Sigmoid colon (tissue), 7 donors: ENCODE measurements around the gene RCSD1. TPM values are rescaled to one million over a fixed set of nuclear protein-coding genes. Genes with fewer than 3 reads are reported as not detected.

ENCODE experiments used
- DNase-seq: peaks from one replicate; pipeline ENCODE4 v3.0.0-alpha.2; 2019
- H3K27ac ChIP-seq, 4 donors: fragments of 200-600 bp; sonication (generic); one replicate each; pipeline ENCODE4 v1.5.1; 2016 to 2019; ENCODE audit warnings: mild to moderate bottlenecking in 1 of 4
- H3K27me3 ChIP-seq, 3 donors: fragments of 200-600 bp; sonication (generic); one replicate each; pipeline ENCODE4 v1.5.1; 2019; ENCODE audit warnings: mild to moderate bottlenecking in 1 of 3
- H3K36me3 ChIP-seq, 4 donors: fragments of 200-600 bp; sonication (generic); one replicate each; pipeline ENCODE4 v1.5.1; 2016 to 2019
- H3K4me1 ChIP-seq, 4 donors: fragments of 200-600 bp; sonication (generic); one replicate each; pipeline ENCODE4 v1.5.1; 2017 to 2019
- H3K4me3 ChIP-seq, 4 donors: fragments of 200-600 bp; sonication (generic); one replicate each; pipeline ENCODE4 v1.5.1; 2017 to 2019; ENCODE audit warnings: mild to moderate bottlenecking in 2 of 4, moderate library complexity in 1 of 4
- H3K9me3 ChIP-seq, 4 donors: fragments of 200-600 bp in 3 of 4; sonication (generic) in 3 of 4; one replicate each; pipeline versions ENCODE4 v1.5.1 to v1.6.1; 2013 to 2019
- EP300 ChIP-seq, 4 donors: sonication (generic); formaldehyde crosslinking; IDR thresholded peaks; one replicate each; pipeline ENCODE4 v1.6.1; 2017; ENCODE audit warnings: antibody characterized with exemption in 4 of 4
- POLR2A ChIP-seq, 2 donors: fragments of 450-650 bp; IDR thresholded peaks; one replicate each; pipeline ENCODE4 v1.6.1; 2016; ENCODE audit warnings: antibody characterized with exemption in 2 of 2, mild to moderate bottlenecking in 2 of 2, moderate library complexity in 2 of 2
- POLR2AphosphoS5 ChIP-seq, 4 donors: sonication (generic); formaldehyde crosslinking; IDR thresholded peaks; one replicate each; pipeline ENCODE4 v1.6.1; 2017; ENCODE audit warnings: antibody characterized with exemption in 4 of 4
- WGBS, 2 donors: extraction: QIAGEN DNeasy Blood & Tissue Kit; methylation state at CpG; one replicate each; pipeline ENCODE4 v1.1.7; 2013; 5-methylcytosine and 5-hydroxymethylcytosine counted together
- intact Hi-C: fragments of 100-400 bp; cut with DNase I; formaldehyde crosslinking; loops from one replicate; pipeline ENCODE4 v1.15.1; 2023
- polyA plus RNA-seq, 3 donors: library from polyadenylated mRNA; stranded (reverse); fragments of 200-250 nt; gene quantifications; one replicate each; pipeline ENCODE4 v1.2.3, GENCODE V29; 2013
- total RNA-seq, 4 donors: library from RNA; depleted of rRNA; stranded (reverse); fragments of >200 nt; gene quantifications; one replicate each; pipeline ENCODE4 v1.1.0, GENCODE V29; 2016
- TF ChIP-seq, protein P1 (sequence below), 4 experiments: fragments of 450-650 bp in 3 of 4; fragments of 200-600 bp in 1 of 4; IDR thresholded peaks; one replicate each; pipeline ENCODE4 v1.5.1; 2016 to 2019; ENCODE audit warnings: antibody characterized with exemption in 4 of 4, mild to moderate bottlenecking in 3 of 4, moderate library complexity in 2 of 4
- donor health status: healthy with polysubstance abuse.
- donor health status: Bipolar disorder and iron deficiency.
- donor health status: healthy.

The RCSD1 gene
- total and polyA plus RNA-seq, 7 donors = 7.8 to 52.9 (median 9.7) TPM

DNA sequence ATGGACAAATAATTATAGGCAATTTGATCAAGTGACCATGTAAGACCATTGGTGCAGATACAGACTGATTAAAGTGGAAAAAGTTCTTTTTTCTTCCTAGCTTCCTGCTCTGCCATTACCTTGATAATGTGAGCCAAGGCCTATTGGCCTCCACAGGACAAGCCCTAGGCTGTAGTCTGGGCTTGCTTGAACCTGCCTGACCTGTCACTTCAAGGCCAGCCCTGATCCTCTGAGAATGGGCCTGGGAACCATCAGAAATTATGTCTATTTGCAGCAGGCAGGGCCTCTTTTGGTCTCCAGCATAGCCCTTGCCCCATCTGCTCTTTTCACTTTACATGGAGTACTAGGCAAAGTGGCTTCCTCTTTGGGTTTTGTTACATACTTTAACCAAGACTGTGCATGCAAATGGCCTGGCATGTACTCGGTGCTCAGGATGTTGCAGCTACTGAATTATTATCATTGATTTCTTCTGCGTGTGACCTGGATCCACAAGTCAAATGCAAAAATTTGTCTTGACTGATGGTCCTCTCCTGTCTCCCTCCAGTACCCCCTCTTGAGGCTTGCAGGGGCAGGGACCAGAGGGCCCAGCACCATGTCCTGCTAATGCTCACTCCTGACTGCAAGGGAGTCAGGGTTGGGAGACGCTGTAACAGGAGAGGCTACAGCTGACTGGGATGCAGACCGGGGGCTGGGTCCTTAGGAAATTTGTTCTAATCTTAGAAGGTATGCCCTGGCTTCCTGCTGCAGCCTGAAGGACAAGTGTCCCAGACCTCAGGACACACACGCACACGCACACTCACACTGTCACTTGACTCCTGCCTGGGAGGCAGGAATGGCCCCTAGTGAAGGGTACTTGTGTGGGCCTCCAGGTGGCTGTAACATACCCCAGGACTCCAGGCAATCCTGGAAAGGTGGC is 39.4 kb downstream of the RCSD1 start:
- Histone ChIP-seq H3K27me3 (no peaks in the 10 kb centered on the region), H3K4me1 (no peaks in the 10 kb centered on the region), H3K4me3 (no peak overlapping the region), H3K27ac (no peak overlapping the region), H3K9me3 (no peaks in the 10 kb centered on the region), H3K36me3 (no peaks in the 10 kb centered on the region)
- intact Hi-C loops = no loop called here
- DNase-seq = no peak
- 81 to 85% methylated on average over 6 of the region's 6 CpGs for WGBS, 2 donors
- TF ChIP-seq EP300 (IDR thresholded peaks at IDR 0.05) = no peak

DNA sequence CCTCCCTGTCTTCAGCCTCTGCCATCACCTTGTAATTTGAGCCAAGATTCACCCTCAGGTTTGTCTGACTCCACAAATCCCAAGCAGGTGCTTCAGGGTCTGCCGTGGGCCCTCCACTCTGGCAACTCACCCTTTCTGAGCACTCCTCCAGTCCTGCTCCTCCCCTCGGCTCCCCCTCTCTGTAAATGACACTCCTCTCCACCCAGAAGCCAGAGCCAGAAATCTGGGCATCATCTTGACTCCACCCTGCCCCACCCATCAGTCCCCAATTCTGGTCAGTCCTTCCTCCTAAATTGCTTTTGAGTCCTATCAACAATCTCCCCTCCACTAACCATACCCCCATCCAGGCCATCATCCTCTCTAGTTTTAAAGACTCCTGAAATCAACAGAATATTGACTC is 40.5 kb downstream of the RCSD1 start:
- Histone ChIP-seq H3K27ac (no peak overlapping the region), H3K4me1 (no peaks in the 10 kb centered on the region), H3K36me3 (no peaks in the 10 kb centered on the region), H3K27me3 (no peaks in the 10 kb centered on the region), H3K4me3 (no peak overlapping the region), H3K9me3 (no peaks in the 10 kb centered on the region)
- WGBS, 2 donors = 74 to 80% methylated on average over 2 of the region's 2 CpGs
- TF ChIP-seq EP300 (IDR thresholded peaks at IDR 0.05) (no peak), POLR2A (IDR thresholded peaks at IDR 0.05) (no peak), POLR2AphosphoS5 (IDR thresholded peaks at IDR 0.05) (no peak)
- TF ChIP-seq, protein P1, sequence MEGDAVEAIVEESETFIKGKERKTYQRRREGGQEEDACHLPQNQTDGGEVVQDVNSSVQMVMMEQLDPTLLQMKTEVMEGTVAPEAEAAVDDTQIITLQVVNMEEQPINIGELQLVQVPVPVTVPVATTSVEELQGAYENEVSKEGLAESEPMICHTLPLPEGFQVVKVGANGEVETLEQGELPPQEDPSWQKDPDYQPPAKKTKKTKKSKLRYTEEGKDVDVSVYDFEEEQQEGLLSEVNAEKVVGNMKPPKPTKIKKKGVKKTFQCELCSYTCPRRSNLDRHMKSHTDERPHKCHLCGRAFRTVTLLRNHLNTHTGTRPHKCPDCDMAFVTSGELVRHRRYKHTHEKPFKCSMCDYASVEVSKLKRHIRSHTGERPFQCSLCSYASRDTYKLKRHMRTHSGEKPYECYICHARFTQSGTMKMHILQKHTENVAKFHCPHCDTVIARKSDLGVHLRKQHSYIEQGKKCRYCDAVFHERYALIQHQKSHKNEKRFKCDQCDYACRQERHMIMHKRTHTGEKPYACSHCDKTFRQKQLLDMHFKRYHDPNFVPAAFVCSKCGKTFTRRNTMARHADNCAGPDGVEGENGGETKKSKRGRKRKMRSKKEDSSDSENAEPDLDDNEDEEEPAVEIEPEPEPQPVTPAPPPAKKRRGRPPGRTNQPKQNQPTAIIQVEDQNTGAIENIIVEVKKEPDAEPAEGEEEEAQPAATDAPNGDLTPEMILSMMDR (IDR thresholded peaks at IDR 0.05) = no peak
- no peak for DNase-seq
- intact Hi-C loops = no loop called here

DNA sequence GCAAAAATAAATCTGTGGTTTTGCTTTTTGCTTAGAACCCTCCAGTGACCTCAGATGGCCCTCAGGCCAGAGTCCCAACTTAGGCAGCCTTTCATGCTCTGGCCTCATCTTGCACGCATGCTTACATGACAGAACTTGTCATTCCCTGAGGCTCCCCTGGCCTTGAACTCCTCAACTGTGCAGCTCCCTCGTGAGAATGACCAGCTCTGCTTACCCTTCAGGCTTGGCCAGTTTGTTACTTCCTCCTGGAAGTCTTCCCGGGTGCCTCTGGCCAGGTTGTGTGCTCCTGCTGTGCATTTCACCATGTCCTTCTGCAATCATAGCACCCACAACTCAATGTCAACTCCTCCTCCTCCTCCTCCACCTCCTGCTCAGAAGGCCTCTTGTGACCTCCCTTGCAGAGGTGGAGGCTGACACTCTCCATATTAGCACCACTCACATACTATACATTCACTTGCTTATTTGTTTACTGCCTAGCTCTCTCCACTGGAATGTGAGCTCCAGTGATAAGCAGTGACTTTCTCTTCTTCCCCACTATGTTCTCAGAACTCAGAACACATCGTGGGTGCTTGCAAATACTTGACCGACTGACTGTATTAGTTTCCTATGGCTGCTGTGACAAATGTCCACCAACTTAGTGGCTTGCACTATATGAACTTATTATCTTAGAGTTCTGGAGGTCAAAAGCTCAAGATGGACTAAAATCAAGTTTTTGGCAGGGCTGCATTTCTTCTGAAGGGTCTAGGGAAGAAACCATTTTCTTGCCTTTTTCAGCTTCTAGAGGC is 41.9 kb downstream of the RCSD1 start:
- no peak for TF ChIP-seq EP300 (IDR thresholded peaks at IDR 0.05)
- Histone ChIP-seq H3K36me3 (no peaks in the 10 kb centered on the region), H3K27me3 (no peaks in the 10 kb centered on the region), H3K4me1 (no peaks in the 10 kb centered on the region), H3K4me3 (no peak overlapping the region), H3K27ac (no peak overlapping the region), H3K9me3 (no peaks in the 10 kb centered on the region)
- DNase-seq = no peak
- 71 to 75% methylated on average over 5 of the region's 5 CpGs for WGBS, 2 donors
- intact Hi-C loops = no loop called here

DNA sequence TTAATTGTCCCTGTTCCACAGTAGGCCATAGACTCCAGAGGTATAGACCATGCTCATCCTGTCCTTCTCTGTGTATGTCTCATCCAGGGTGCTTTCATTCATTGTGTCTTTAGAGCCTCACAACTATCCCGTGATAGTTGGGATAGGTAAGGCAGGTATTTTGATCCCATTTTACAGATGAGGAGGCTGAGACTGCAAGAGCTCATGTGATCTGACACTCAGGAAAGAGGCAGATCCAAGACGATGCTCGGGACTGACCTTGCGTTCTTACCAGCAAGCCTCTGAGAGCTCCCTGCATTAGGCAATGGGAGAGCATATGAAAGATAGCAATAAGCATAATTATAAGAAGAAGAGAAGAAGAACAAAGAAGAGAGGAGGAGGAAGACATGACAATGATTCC is 42.8 kb downstream of the RCSD1 start:
- Histone ChIP-seq H3K9me3 (no peaks in the 10 kb centered on the region), H3K27me3 (no peaks in the 10 kb centered on the region), H3K4me1 (no peaks in the 10 kb centered on the region), H3K36me3 (no peaks in the 10 kb centered on the region), H3K4me3 (no peak overlapping the region), H3K27ac (no peak overlapping the region)
- intact Hi-C loops = no loop called here
- no peak for DNase-seq
- 72 to 83% methylated on average over 4 of the region's 4 CpGs for WGBS, 2 donors
- no peak for TF ChIP-seq POLR2AphosphoS5 (IDR thresholded peaks at IDR 0.05)
- no peak for TF ChIP-seq POLR2A (IDR thresholded peaks at IDR 0.05)
- TF ChIP-seq EP300 (IDR thresholded peaks at IDR 0.05) = no peak
- TF ChIP-seq, protein P1 (IDR thresholded peaks at IDR 0.05) = no peak

DNA sequence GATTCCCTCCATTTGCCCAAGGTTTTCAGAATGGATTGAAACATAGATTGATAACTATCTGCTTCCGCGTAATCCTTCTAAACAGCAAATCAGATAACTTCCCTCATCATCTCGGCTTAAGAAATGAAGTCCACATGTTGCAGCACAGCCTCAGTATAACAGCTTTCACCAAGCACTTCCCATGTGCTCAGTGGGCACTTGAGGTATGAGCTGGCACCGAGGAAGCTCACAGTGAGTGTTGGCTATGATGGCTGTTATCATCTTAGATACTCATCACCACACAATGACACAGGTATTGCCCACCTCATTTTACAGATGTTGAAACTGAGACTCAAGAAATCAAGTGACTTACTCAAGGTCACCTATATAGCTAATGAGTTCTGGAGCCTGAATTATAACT is 43.2 kb downstream of the RCSD1 start:
- intact Hi-C loops = no loop called here
- WGBS, 2 donors = 91 to 93% methylated on average over 4 of the region's 4 CpGs

More for the DNA sequence above, 43.2 kb downstream of the RCSD1 start:
- Histone ChIP-seq H3K4me3 (no peak overlapping the region), H3K27me3 (no peaks in the 10 kb centered on the region), H3K36me3 (no peaks in the 10 kb centered on the region), H3K4me1 (no peaks in the 10 kb centered on the region), H3K27ac (no peak overlapping the region), H3K9me3 (no peaks in the 10 kb centered on the region)
- no peak for DNase-seq
- TF ChIP-seq, protein P1 (IDR thresholded peaks at IDR 0.05) = no peak
- TF ChIP-seq POLR2A (IDR thresholded peaks at IDR 0.05) = no peak
- no peak for TF ChIP-seq EP300 (IDR thresholded peaks at IDR 0.05)
- TF ChIP-seq POLR2AphosphoS5 (IDR thresholded peaks at IDR 0.05) = no peak
